Gastrocnemius medialis (tissue), 4 donors: ENCODE results near the gene RGP1. TPM values are rescaled to one million over a fixed set of nuclear protein-coding genes. Genes with fewer than 3 reads are reported as not detected.

Experiments
- ATAC-seq, 2 donors: fragments of 150-250 bp; one replicate each; pipeline ENCODE4 v1.9.1; 2016
- DNase-seq, 2 donors: peaks; one replicate each; pipeline ENCODE4 v3.0.0-alpha.2; 2019
- H3K27ac ChIP-seq, 4 donors: fragments of 200-600 bp; sonication (generic); 1 replicate in 1 of 4; 2 replicates in 3 of 4; pipeline ENCODE4 v1.5.1; 2016 to 2018; ENCODE audit warnings: mild to moderate bottlenecking in 2 of 4, moderate library complexity in 1 of 4
- H3K27me3 ChIP-seq, 3 donors: fragments of 200-600 bp; sonication (generic) in 2 of 3; 1 replicate in 1 of 3; 2 replicates in 2 of 3; pipeline versions ENCODE4 v1.5.1 to v1.6.0; 2016 to 2019; ENCODE audit warnings: mild to moderate bottlenecking in 1 of 3, moderate library complexity in 1 of 3
- H3K36me3 ChIP-seq, 2 donors: fragments of 200-600 bp; sonication (generic) in 1 of 2; one replicate each; pipeline ENCODE4 v1.5.1; 2017 to 2018
- H3K4me1 ChIP-seq, 2 donors: fragments of 200-600 bp; sonication (generic) in 1 of 2; one replicate each; pipeline ENCODE4 v1.5.1; 2016 to 2017; ENCODE audit warnings: mild to moderate bottlenecking in 2 of 2
- H3K4me3 ChIP-seq, 4 donors: fragments of 200-600 bp; sonication (generic) in 3 of 4; 1 replicate in 1 of 4; 2 replicates in 3 of 4; pipeline ENCODE4 v1.5.1; 2016 to 2019; ENCODE audit warnings: mild to moderate bottlenecking in 2 of 4
- H3K9me3 ChIP-seq, 3 donors: fragments of 200-600 bp; sonication (generic) in 2 of 3; 1 replicate in 1 of 3; 2 replicates in 2 of 3; pipeline ENCODE4 v1.5.1; 2016 to 2019
- POLR2A ChIP-seq, 2 donors: fragments of 450-650 bp; IDR thresholded peaks; one replicate each; pipeline ENCODE4 v1.6.1; 2017; ENCODE audit warnings: antibody characterized with exemption in 2 of 2, mild to moderate bottlenecking in 2 of 2, moderate library complexity in 2 of 2
- in situ Hi-C, 4 donors: fragments of 200-750 bp; cut with MboI; loops; one replicate each; pipeline versions ENCODE4 v1.15.0 to v1.8.0; 2017; ENCODE audit warnings: low sequenced_read_pairs in 4 of 4
- intact Hi-C: fragments of 100-400 bp; cut with DNase I; formaldehyde crosslinking; loops from one replicate; pipeline ENCODE4 v1.15.1; 2023; ENCODE audit warnings: low total_unique reads
- total RNA-seq, 4 donors: library from RNA; depleted of rRNA; stranded (reverse); fragments of >200 nt; gene quantifications; one replicate each; pipeline versions ENCODE4 v1.1.0 to v1.2.3, GENCODE V29; 2016
- TF ChIP-seq, protein P1 (sequence below), 5 experiments: fragments of 450-650 bp in 3 of 5; fragments of 200-600 bp in 2 of 5; sonication (generic) in 2 of 5; IDR thresholded peaks in 4 of 5; conservative IDR thresholded peaks in 1 of 5; 1 replicate in 4 of 5; 2 replicates in 1 of 5; pipeline ENCODE4 v1.5.1; 2016 to 2019; ENCODE audit warnings: antibody characterized with exemption in 5 of 5, mild to moderate bottlenecking in 3 of 5, moderate library complexity in 3 of 5

Gene RGP1
- total RNA-seq, 4 donors from 2014 or later, result 22.0 to 41.1 (median 36.3) TPM

DNA sequence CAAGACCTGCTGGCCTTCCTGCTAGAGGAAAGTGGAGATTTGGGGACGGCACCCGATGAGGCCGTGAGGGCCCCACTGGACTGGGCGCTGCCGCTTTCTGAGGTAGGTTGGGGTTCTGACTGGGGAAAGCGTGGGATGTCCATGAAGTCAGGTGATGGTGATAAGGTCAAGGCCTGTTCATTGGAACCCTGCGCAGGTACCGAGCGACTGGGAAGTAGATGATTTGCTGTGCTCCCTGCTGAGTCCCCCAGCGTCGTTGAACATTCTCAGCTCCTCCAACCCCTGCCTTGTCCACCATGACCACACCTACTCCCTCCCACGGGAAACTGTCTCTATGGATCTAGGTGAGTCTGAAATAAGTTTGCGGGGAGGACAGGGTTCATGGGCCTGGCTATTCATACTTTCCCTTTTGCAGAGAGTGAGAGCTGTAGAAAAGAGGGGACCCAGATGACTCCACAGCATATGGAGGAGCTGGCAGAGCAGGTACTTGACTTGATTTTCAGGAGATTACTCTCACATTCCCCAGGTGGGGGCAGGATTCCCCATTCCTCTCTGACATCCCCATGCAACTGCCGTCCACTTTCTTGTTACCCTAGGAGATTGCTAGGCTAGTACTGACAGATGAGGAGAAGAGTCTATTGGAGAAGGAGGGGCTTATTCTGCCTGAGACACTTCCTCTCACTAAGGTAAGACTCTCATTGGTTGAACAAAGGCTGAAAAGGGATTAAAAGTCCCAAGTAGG lies 16.1 kb upstream of the RGP1 start:
- no peak for TF ChIP-seq POLR2A (IDR thresholded peaks at IDR 0.05)
- TF ChIP-seq, protein P1, sequence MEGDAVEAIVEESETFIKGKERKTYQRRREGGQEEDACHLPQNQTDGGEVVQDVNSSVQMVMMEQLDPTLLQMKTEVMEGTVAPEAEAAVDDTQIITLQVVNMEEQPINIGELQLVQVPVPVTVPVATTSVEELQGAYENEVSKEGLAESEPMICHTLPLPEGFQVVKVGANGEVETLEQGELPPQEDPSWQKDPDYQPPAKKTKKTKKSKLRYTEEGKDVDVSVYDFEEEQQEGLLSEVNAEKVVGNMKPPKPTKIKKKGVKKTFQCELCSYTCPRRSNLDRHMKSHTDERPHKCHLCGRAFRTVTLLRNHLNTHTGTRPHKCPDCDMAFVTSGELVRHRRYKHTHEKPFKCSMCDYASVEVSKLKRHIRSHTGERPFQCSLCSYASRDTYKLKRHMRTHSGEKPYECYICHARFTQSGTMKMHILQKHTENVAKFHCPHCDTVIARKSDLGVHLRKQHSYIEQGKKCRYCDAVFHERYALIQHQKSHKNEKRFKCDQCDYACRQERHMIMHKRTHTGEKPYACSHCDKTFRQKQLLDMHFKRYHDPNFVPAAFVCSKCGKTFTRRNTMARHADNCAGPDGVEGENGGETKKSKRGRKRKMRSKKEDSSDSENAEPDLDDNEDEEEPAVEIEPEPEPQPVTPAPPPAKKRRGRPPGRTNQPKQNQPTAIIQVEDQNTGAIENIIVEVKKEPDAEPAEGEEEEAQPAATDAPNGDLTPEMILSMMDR (IDR thresholded peaks at IDR 0.05 in 4 of 5, conservative IDR thresholded peaks at IDR 0.05 in 1 of 5), result peak in 1 of 5 experiments; percentile 9
- in situ Hi-C loops, result loop anchor here in 1 of 4 donors (25.0 kb wide), 1 partner anchor 246 kb away; the partner anchor contains the start of gene RUSC2
- intact Hi-C loops, result loop anchor here (1.0 to 10.0 kb wide), 8 partner anchors 16 to 459 kb away; partner anchors contain the start of genes CCDC107, CLTA, GBA2 and HINT2
- Histone ChIP-seq H3K9me3 (no peaks in the 10 kb centered on the region), H3K27me3 (no peaks in the 10 kb centered on the region), H3K4me1 (peaks cover 44 to 48% of the 10 kb centered on the region in 2 donors), H3K27ac (peak overlapping the region; percentile 88 to 98 (median 92)), H3K36me3 (peaks cover 0 to 42% of the 10 kb centered on the region in 2 donors), H3K4me3 (peak overlapping the region; percentile 68 to 94 (median 87))
- peak; percentile 1 to 6 for ATAC-seq
- DNase-seq, result no peak

DNA sequence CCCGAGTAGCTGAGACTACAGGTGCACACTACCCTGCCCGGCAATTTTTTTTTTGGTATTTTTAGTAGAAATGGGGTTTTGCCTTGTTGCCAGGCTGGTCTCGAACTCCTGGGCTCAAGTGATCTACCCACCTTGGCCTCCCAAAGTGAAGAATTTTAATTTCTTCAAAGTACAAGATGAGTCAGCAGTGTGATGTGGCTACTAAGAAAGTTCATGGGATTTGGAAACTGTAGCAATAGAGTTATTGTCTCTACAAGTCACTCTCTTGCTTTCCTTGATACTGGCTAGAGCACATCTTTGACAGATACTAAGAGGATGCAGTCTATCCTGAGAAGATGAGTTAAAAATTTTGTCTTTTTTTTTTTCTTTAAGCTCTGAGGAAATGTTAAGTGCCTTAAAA lies 15.0 kb upstream of the RGP1 start:
- ATAC-seq (no peak), DNase-seq (no peak)
- no peaks in the 10 kb centered on the region for H3K9me3 ChIP-seq
- peak overlapping the region; percentile 20 to 98 (median 88) for H3K27ac ChIP-seq
- peaks cover 0 to 53% of the 10 kb centered on the region in 2 donors for H3K36me3 ChIP-seq
- no peaks in the 10 kb centered on the region for H3K27me3 ChIP-seq
- peaks cover 33 to 37% of the 10 kb centered on the region in 2 donors for H3K4me1 ChIP-seq
- TF ChIP-seq, protein P1 (IDR thresholded peaks at IDR 0.05 in 4 of 5, conservative IDR thresholded peaks at IDR 0.05 in 1 of 5), result no peak
- TF ChIP-seq POLR2A (IDR thresholded peaks at IDR 0.05), result no peak
- in situ Hi-C loops (loop anchor here in 1 of 4 donors (25.0 kb wide), 1 partner anchor 247 kb away; the partner anchor contains the start of gene RUSC2), intact Hi-C loops (loop anchor here (5.0 to 10.0 kb wide), 2 partner anchors 249 to 458 kb away; partner anchors contain the start of gene CLTA)
- no peak overlapping the region for H3K4me3 ChIP-seq

DNA sequence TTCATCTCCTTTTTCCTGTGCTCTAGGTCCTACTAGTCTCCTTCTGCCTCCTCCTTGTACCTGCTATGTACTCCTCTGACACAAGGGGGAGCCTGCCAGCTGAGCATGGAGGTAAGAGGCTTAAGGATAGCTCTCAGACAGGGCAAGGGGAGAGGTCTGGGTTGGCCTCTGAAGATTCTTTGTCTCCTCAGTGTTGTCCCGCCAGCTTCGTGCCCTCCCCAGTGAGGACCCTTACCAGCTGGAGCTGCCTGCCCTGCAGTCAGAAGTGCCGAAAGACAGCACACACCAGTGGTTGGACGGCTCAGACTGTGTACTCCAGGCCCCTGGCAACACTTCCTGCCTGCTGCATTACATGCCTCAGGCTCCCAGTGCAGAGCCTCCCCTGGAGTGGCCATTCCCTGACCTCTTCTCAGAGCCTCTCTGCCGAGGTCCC lies 12.9 kb upstream of the RGP1 start:
- Histone ChIP-seq H3K9me3 (no peaks in the 10 kb centered on the region), H3K4me3 (no peak overlapping the region), H3K4me1 (peaks cover 12 to 15% of the 10 kb centered on the region in 2 donors), H3K36me3 (peaks cover 0 to 72% of the 10 kb centered on the region in 2 donors), H3K27me3 (no peaks in the 10 kb centered on the region), H3K27ac (peak overlapping the region in 2 of 4 donors; percentile 33 to 56)
- DNase-seq (peak; percentile 43 to 71), ATAC-seq (peak in 1 of 2 donors; percentile 28)
- in situ Hi-C loops, result loop anchor here in 1 of 4 donors (25.0 kb wide), 1 partner anchor 249 kb away; the partner anchor contains the start of gene RUSC2
- intact Hi-C loops, result loop anchor here (10.0 kb wide), 1 partner anchor 251 kb away; no protein-coding TSS in a partner anchor
- TF ChIP-seq, protein P1 (IDR thresholded peaks at IDR 0.05 in 4 of 5, conservative IDR thresholded peaks at IDR 0.05 in 1 of 5), result peak; percentile 52 to 78 (median 70)
- TF ChIP-seq POLR2A (IDR thresholded peaks at IDR 0.05), result no peak

DNA sequence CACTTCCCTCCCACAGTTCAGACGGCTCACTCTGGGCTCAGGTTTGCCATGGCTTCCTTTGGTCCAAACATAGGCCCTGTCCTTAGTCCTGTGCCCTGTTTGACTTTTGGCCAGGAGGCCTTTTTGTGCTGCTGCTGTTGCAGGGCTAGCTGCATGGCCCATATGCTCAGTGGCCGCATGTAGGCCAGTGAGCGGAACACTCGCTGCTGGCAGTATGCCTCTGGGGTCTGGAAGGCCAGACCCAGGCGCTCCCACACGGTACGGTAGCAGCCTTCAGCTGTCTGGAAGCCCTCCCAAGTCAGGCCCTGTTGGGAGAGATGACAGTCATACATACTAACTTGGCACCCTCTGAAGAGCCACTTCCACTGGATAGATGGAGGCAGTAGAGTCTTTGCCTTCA lies 11.9 kb upstream of the RGP1 start:
- TF ChIP-seq POLR2A (IDR thresholded peaks at IDR 0.05), result no peak
- TF ChIP-seq, protein P1 (IDR thresholded peaks at IDR 0.05 in 4 of 5, conservative IDR thresholded peaks at IDR 0.05 in 1 of 5), result no peak
- intact Hi-C loops (loop anchor here (10.0 kb wide), 1 partner anchor 252 kb away; no protein-coding TSS in a partner anchor), in situ Hi-C loops (loop anchor here in 1 of 4 donors (25.0 kb wide), 1 partner anchor 250 kb away; the partner anchor contains the start of gene RUSC2)
- no peak overlapping the region for H3K4me3 ChIP-seq
- peaks cover 0 to 80% of the 10 kb centered on the region in 2 donors for H3K36me3 ChIP-seq
- peaks cover 11 to 14% of the 10 kb centered on the region in 2 donors for H3K4me1 ChIP-seq
- DNase-seq, result no peak
- no peak for ATAC-seq
- H3K27me3 ChIP-seq, result no peaks in the 10 kb centered on the region
- peak overlapping the region in 1 of 4 donors; percentile 56 for H3K27ac ChIP-seq
- no peaks in the 10 kb centered on the region for H3K9me3 ChIP-seq
